ENCODE measurements around the gene TPST1. TPM values are rescaled to one million over a fixed set of nuclear protein-coding genes. Genes with fewer than 3 reads are reported as not detected.

Gene TPST1
- total RNA-seq, 1 experiment from 2014 or later, result 29.0 TPM

- peak; percentile 17; the same call in 1 of the 2 replicates for ATAC-seq
- no peak for DNase-seq (ENCODE audit: low read depth, low spot score)
- intact Hi-C loops (cut with micrococcal nuclease; ENCODE audit: unreplicated experiment), result no loop called here
- ChIA-PET POLR2A (interaction anchor here (0.7 kb wide), 2 partner anchors 29 to 259 kb away, joined by 3 to 8 read pairs; no protein-coding TSS in a partner anchor), CTCF (no interaction called here)
- Histone ChIP-seq H3K4me3 (ENCODE audit: low read depth in 2 of 2, low read length in 2 of 2) (no peak overlapping the region), H3K4me1 (ENCODE audit: control insufficient read depth, insufficient read depth, low read length) (no peaks in the 10 kb centered on the region; the same call in 1 of the 2 replicates), H3K9me3 (ENCODE audit: control insufficient read depth, insufficient read depth, low read depth, low read length) (no peaks in the 10 kb centered on the region), H3K27ac (ENCODE audit: low read length) (no peak overlapping the region), H3K36me3 (ENCODE audit: control insufficient read depth, insufficient read depth, low read length) (no peaks in the 10 kb centered on the region), H3K27me3 (ENCODE audit: control insufficient read depth, insufficient read depth, low read length) (no peaks in the 10 kb centered on the region)
- no TSS peak for BruUV-seq (replicated peaks)
- in situ Hi-C loops (cut with HindIII; ENCODE audit: low pct_unique_long_range_greater_than_20kb, low sequenced_read_pairs), result no loop called here
- TF ChIP-seq REST (IDR thresholded peaks at IDR 0.05; ENCODE audit: insufficient read depth in 1 of 2, low read depth in 2 of 2, low read length in 1 of 2) (no peak), TCF7L2 (IDR thresholded peaks at IDR 0.05; ENCODE audit: low read depth, low read length) (no peak), CTCF (IDR thresholded peaks at IDR 0.05) (no peak), SIN3A (IDR thresholded peaks at IDR 0.05; ENCODE audit: borderline replicate concordance, insufficient read depth, low read depth, low read length) (no peak)
Observed at GRCh38 chr7:66247380-66248078, 42.4 kb downstream of the TPST1 start.

- in situ Hi-C loops (cut with HindIII; ENCODE audit: low pct_unique_long_range_greater_than_20kb, low sequenced_read_pairs) (no loop called here), intact Hi-C loops (cut with micrococcal nuclease; ENCODE audit: unreplicated experiment) (no loop called here)
- H3K4me1 ChIP-seq (ENCODE audit: control insufficient read depth, insufficient read depth, low read length), result 0 out of 2 replicates have a peak, but pooled peaks cover 6% of the 10 kb centered on the region
- no peaks in the 10 kb centered on the region for H3K9me3 ChIP-seq (ENCODE audit: control insufficient read depth, insufficient read depth, low read depth, low read length)
- H3K36me3 ChIP-seq (ENCODE audit: control insufficient read depth, insufficient read depth, low read length), result no peaks in the 10 kb centered on the region
- H3K27ac ChIP-seq (ENCODE audit: low read length), result no peak overlapping the region
- CTCF ChIA-PET, result no interaction called here
- no peak for DNase-seq (ENCODE audit: low read depth, low spot score)
- POLR2A ChIA-PET, result no interaction called here
- no TSS peak for BruUV-seq (replicated peaks)
- no peaks in the 10 kb centered on the region for H3K27me3 ChIP-seq (ENCODE audit: control insufficient read depth, insufficient read depth, low read length)
- no peak overlapping the region for H3K4me3 ChIP-seq (ENCODE audit: low read depth in 2 of 2, low read length in 2 of 2)
- peak; percentile 76; the same call in 1 of the 2 replicates for ATAC-seq
- TF ChIP-seq SIN3A (IDR thresholded peaks at IDR 0.05; ENCODE audit: borderline replicate concordance, insufficient read depth, low read depth, low read length) (no peak), TCF7L2 (IDR thresholded peaks at IDR 0.05; ENCODE audit: low read depth, low read length) (no peak), CTCF (IDR thresholded peaks at IDR 0.05) (no peak), REST (IDR thresholded peaks at IDR 0.05; ENCODE audit: insufficient read depth in 1 of 2, low read depth in 2 of 2, low read length in 1 of 2) (no peak), POLR2AphosphoS5 (IDR thresholded peaks at IDR 0.05; ENCODE audit: low read depth, low read length) (no peak)
Observed at GRCh38 chr7:66250711-66251110, 45.6 kb downstream of the TPST1 start.
